ENCODE data around the gene SYT12. TPM values are rescaled to one million over a fixed set of nuclear protein-coding genes. Genes with fewer than 3 reads are reported as not detected.

Gene SYT12
- total RNA-seq, 6 experiments from 2014 or later = 1.8 to 35.3 (median 14.2) TPM

DNA sequence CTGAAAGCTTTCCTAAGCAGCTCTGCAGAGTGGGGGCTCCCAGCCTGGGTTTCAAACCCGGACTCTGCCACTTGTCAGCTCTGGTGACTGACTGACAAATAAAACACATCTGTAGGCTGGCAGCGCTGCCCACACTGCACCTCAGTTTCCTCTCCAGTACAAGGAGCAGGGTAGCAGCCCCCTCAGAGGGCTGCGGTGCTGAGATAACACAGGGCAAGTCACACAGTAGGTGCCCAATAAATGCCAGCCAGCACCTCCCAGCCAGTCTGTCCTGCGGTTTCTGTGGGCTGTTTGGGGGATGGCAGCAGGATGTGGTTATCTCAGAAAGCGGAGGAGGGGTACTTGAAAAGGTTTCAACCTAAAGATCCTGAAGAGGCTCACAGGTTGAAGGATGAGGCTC lies 1.5 kb downstream of the SYT12 start:
- TF ChIP-seq POLR2A (IDR thresholded peaks at IDR 0.05) = no peak
- DNase-seq = no peak
- Histone ChIP-seq H3K27ac (no peak overlapping the region), H3K9me3 (no peaks in the 10 kb centered on the region), H3K4me3 (peak overlapping the region in 1 of 3 donors; percentile 45), H3K36me3 (no peaks in the 10 kb centered on the region), H3K4me1 (peaks cover 0 to 29% (median 9%) of the 10 kb centered on the region in 4 donors), H3K27me3 (no peaks in the 10 kb centered on the region)
- WGBS (ENCODE audit: insufficient coverage, low coverage, low lambda C conversion rate, missing lambda C conversion rate) = 40% methylated on average over 2 of the region's 5 CpGs
- ATAC-seq = no peak
- intact Hi-C loops (cut with DNase I) = no loop called here

GRCh38 chr11:67024966-67025365 lies 2.0 kb downstream of the SYT12 start:
- Histone ChIP-seq H3K27me3 (no peaks in the 10 kb centered on the region), H3K4me1 (peaks cover 0 to 29% (median 9%) of the 10 kb centered on the region in 4 donors), H3K9me3 (no peaks in the 10 kb centered on the region), H3K36me3 (no peaks in the 10 kb centered on the region), H3K27ac (no peak overlapping the region), H3K4me3 (no peak overlapping the region)
- DNase-seq = no peak
- intact Hi-C loops (cut with DNase I) = no loop called here
- TF ChIP-seq POLR2A (IDR thresholded peaks at IDR 0.05) = no peak
- no peak for TF ChIP-seq CTCF (IDR thresholded peaks at IDR 0.05)
- ATAC-seq = no peak
- 33% methylated on average over 1 of the region's 1 CpG for WGBS (ENCODE audit: insufficient coverage, low coverage, low lambda C conversion rate, missing lambda C conversion rate)

- Histone ChIP-seq H3K36me3 (no peaks in the 10 kb centered on the region), H3K4me3 (no peak overlapping the region), H3K9me3 (no peaks in the 10 kb centered on the region), H3K27me3 (no peaks in the 10 kb centered on the region), H3K4me1 (peaks cover 0 to 29% (median 9%) of the 10 kb centered on the region in 4 donors), H3K27ac (no peak overlapping the region)
- no peak for ATAC-seq
- DNase-seq = no peak
- 94% methylated on average over 3 of the region's 8 CpGs for WGBS (ENCODE audit: insufficient coverage, low coverage, low lambda C conversion rate, missing lambda C conversion rate)
- intact Hi-C loops (cut with DNase I) = no loop called here
- no peak for TF ChIP-seq POLR2A (IDR thresholded peaks at IDR 0.05)
These were observed 2.8 kb downstream of the SYT12 start for GRCh38 chr11:67025750-67026149.

DNA sequence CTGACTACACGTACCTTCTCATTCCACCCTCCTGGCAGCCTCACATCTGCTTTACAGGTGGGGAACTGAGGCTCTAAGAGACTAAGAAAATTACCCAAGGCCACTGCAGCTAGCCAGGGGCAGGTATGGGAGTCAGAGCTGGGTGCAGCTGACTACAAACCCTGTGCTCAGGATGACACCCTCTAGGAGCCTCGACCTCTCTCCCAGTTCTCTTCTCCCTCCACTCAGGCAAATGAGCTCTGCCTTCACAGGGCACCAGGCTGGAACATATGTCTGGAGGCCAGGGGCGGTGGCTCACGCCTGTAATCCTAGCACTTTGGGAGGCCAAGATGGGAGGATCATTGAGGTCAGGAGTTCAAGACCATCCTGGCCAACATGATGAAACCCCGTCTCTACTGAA lies 4.0 kb downstream of the SYT12 start:
- no peaks in the 10 kb centered on the region for H3K9me3 ChIP-seq
- ATAC-seq = no peak
- no peak overlapping the region for H3K4me3 ChIP-seq
- H3K27me3 ChIP-seq = no peaks in the 10 kb centered on the region
- 75% methylated on average over 2 of the region's 5 CpGs for WGBS (ENCODE audit: insufficient coverage, low coverage, low lambda C conversion rate, missing lambda C conversion rate)
- H3K27ac ChIP-seq = peak overlapping the region in 1 of 3 donors; percentile 16
- intact Hi-C loops (cut with DNase I) = no loop called here
- TF ChIP-seq POLR2A (IDR thresholded peaks at IDR 0.05) (no peak), CTCF (IDR thresholded peaks at IDR 0.05) (no peak)
- H3K4me1 ChIP-seq = peaks cover 0 to 29% (median 8%) of the 10 kb centered on the region in 4 donors
- DNase-seq = no peak
- no peaks in the 10 kb centered on the region for H3K36me3 ChIP-seq

DNA sequence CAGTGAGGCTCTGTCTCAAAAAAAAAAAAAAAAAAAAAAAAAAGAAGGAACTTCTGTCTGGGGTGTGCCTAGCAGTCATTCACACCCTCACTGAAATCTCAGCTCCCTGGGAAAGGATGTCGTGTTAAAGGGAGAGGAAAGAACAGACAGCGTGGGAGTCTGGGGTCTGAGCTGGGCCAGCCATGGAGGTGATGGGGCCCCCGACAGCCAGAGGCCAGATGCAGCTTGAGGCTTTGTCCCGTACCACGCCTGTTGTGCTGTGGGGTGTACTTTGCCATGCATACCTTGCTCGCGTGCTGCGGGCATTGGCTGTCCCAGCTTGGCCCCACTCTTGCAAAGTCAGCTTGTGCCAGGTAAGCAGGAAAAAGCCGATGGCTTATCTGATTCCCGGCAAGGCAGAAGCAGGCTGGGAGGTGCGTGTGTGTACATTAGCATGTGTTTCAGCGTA lies 4.6 kb downstream of the SYT12 start:
- Histone ChIP-seq H3K27ac (peak overlapping the region in 2 of 3 donors; percentile 28 to 52), H3K4me1 (peaks cover 0 to 27% (median 6%) of the 10 kb centered on the region in 4 donors), H3K36me3 (no peaks in the 10 kb centered on the region), H3K4me3 (no peak overlapping the region), H3K27me3 (no peaks in the 10 kb centered on the region), H3K9me3 (no peaks in the 10 kb centered on the region)
- intact Hi-C loops (cut with DNase I) = no loop called here
- 9% methylated on average over 5 of the region's 12 CpGs for WGBS (ENCODE audit: insufficient coverage, low coverage, low lambda C conversion rate, missing lambda C conversion rate)
- ATAC-seq (peak; percentile 75 to 87 (median 84)), DNase-seq (peak; percentile 78 to 87 (median 81))
- no peak for TF ChIP-seq CTCF (IDR thresholded peaks at IDR 0.05)
- peak; percentile 54 for TF ChIP-seq POLR2A (IDR thresholded peaks at IDR 0.05)
